Measurements from ENCODE around the gene TENM4.

DNA sequence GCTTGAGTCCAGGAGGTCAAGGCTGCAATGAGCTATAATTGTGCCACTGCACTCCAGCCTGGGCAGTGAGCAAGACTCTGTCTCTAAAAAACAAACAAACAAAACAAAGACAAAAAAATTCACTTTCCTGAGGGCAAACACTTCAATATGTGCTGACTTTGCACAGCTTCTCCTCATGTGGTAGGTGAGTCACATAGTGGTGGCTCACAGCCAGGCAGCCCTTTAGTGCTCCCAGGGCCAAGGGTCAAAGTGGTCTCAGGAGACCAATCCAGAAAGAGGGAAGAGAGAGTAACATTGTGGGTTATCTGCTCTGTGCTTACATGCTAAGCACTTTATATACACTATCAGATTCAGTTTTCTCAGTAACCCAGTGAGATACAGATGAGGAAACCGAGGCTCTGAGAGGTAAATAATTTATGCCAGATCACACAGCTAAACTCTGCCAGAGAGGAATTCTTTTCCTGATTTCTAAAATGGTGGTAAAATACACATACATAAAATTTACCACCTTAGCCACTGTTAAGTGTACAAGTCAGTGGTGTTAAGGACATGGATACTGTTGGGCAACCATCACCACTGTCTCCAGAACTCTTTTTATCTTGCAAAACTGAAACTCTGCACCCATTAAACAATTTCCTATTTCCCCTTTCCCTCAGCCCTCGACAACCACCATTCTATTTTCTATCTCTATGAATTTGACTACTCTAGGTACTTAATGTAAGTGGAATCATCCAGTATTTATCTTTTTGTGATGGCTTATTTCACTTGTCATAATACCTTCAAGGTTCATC, 634.4 kb downstream of the TENM4 start:
- TF ChIP-seq POLR2AphosphoS5 (IDR thresholded peaks at IDR 0.05; ENCODE audit: borderline replicate concordance, low read depth, low read length) (no peak), EZH2 (IDR thresholded peaks at IDR 0.05) (no peak)
